Panc1 (cell line): ENCODE data around the gene SIPA1L2. TPM values are rescaled to one million over a fixed set of nuclear protein-coding genes. Genes with fewer than 3 reads are reported as not detected.

Experiments used
- ATAC-seq: fragments of 200-7000 bp; cut with Tn5 transposase; 2 replicates; pipeline ENCODE4 v1.9.1; 2020; ENCODE audit warnings: mild to moderate bottlenecking, moderate library complexity
- BruUV-seq: library from RNA; stranded (reverse); fragments of 400-500 nt; replicated peaks from 2 replicates; lab custom pipeline; 2021; lab: Mats Ljungman, UMichigan
- CTCF ChIA-PET: fragments of 300-600 bp; sonication (Branson Sonifier 250); formaldehyde crosslinking; loops from one replicate; lab custom pipeline; 2022; ENCODE audit warnings: antibody characterized with exemption; lab: Charles Lee
- POLR2A ChIA-PET: fragments of 300-600 bp; sonication (Branson Sonifier 250); formaldehyde crosslinking; loops from one replicate; lab custom pipeline; 2022; ENCODE audit warnings: antibody characterized with exemption; lab: Charles Lee
- DNase-seq: peaks from one replicate; pipeline ENCODE4 v3.0.0-alpha.2; 2010; ENCODE audit warnings: low read depth, low spot score
- H3K27ac ChIP-seq: 2 replicates; pipeline ENCODE4 v1.5.1; 2011; ENCODE audit warnings: mild to moderate bottlenecking, low read length, inconsistent platforms
- H3K27me3 ChIP-seq: fragments of 200-500 bp; sonication (Bioruptor generic); 2 replicates; pipeline ENCODE4 v1.6.0; 2014; ENCODE audit warnings: low read length, inconsistent platforms; ENCODE audit not compliant: control insufficient read depth, insufficient read depth
- H3K36me3 ChIP-seq: fragments of 200-500 bp; sonication (Bioruptor generic); 2 replicates; pipeline ENCODE4 v1.5.1; 2014; ENCODE audit warnings: inconsistent platforms, mild to moderate bottlenecking, low read length, moderate library complexity; ENCODE audit not compliant: control insufficient read depth, insufficient read depth
- H3K4me1 ChIP-seq: 2 replicates; pipeline ENCODE4 v1.5.1; 2011; ENCODE audit warnings: inconsistent platforms, mild to moderate bottlenecking, low read length, moderate library complexity; ENCODE audit not compliant: control insufficient read depth, insufficient read depth
- H3K4me3 ChIP-seq, 2 experiments: 2 replicates each; pipeline ENCODE4 v1.5.1; 2011 to 2012; ENCODE audit warnings: low read depth in 2 of 2, low read length in 2 of 2, mild to moderate bottlenecking in 2 of 2, inconsistent platforms in 1 of 2, moderate library complexity in 1 of 2
- H3K9me3 ChIP-seq: fragments of 200-500 bp; sonication (Bioruptor generic); 2 replicates; pipeline ENCODE4 v1.5.1; 2014; ENCODE audit warnings: low read depth, mild to moderate bottlenecking, inconsistent platforms, low read length, moderate library complexity; ENCODE audit not compliant: control insufficient read depth, insufficient read depth
- POLR2AphosphoS5 ChIP-seq: IDR thresholded peaks from 2 replicates; pipeline ENCODE4 v1.6.1; 2012; ENCODE audit warnings: mild to moderate bottlenecking, low read depth, low read length, moderate library complexity
- REST ChIP-seq, 2 experiments: IDR thresholded peaks; 2 replicates each; pipeline ENCODE4 v1.6.1; 2011 to 2012; ENCODE audit warnings: low read depth in 2 of 2, control low read depth in 1 of 2, low read length in 1 of 2, mild to moderate bottlenecking in 1 of 2, moderate library complexity in 1 of 2; ENCODE audit not compliant: insufficient read depth in 1 of 2
- SIN3A ChIP-seq: IDR thresholded peaks from 2 replicates; pipeline ENCODE4 v1.6.1; 2012; ENCODE audit warnings: low read depth, mild to moderate bottlenecking, low read length, moderate library complexity, borderline replicate concordance; ENCODE audit not compliant: insufficient read depth
- TCF7L2 ChIP-seq: IDR thresholded peaks from 2 replicates; pipeline ENCODE4 v1.6.1; 2011; ENCODE audit warnings: mild to moderate bottlenecking, low read depth, low read length, inconsistent platforms
- in situ Hi-C: cut with HindIII; loops from 2 replicates; pipeline ENCODE4 v1.10.0; 2016; ENCODE audit warnings: low sequenced_read_pairs, low pct_unique_long_range_greater_than_20kb
- intact Hi-C: fragments of 100-400 bp; cut with micrococcal nuclease; formaldehyde crosslinking; loops from one replicate; pipeline ENCODE4 v1.10.0; 2022; ENCODE audit not compliant: unreplicated experiment
- total RNA-seq: library from RNA; stranded (reverse); gene quantifications from one replicate; pipeline ENCODE4 v1.2.1, GENCODE V29; 2021; ENCODE audit not compliant: unreplicated experiment
- TF ChIP-seq, protein P1 (sequence below): fragments of 450-650 bp; IDR thresholded peaks from 2 replicates; pipeline ENCODE4 v1.5.1; 2017; ENCODE audit warnings: mild to moderate bottlenecking

SIPA1L2 gene
- total RNA-seq, 1 experiment from 2014 or later: 5.2 TPM

- H3K4me1 ChIP-seq: no peaks in the 10 kb centered on the region
These were observed 37.8 kb upstream of the SIPA1L2 start for GRCh38 chr1:232667778-232668165.

DNA sequence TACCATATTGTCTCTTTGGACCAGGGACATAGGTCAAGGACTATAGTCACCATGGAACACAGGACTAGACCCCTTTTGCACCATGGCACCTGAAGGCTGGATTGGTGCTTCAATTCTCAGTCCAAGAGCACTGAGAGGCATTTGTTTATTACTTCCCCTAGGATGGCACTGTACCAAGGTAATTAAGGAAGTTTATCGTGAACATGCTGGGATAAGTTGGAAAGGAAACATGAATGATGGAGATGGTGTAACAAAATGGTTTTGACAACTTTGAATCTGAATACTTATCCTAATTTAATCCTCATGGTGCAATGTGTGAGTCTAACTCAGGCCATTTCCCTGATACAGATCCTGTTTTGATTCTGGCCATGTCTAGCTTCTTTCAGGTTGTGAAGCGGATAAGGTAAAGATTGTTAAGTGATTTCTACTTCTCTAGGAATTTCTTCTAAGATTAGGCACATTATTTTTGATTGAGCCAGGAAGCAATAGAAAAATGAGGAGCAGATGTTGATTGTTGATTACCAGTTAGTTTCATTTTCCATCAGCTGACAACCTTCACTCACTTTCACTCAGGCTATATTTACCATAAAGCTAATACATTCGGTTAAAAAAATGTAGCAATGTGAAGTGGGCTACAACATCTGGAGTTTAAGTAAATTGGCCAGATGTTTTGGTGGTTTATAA, 37.3 kb upstream of the SIPA1L2 start:
- Histone ChIP-seq H3K4me3 (no peak overlapping the region), H3K27me3 (no peaks in the 10 kb centered on the region), H3K27ac (no peak overlapping the region), H3K9me3 (no peaks in the 10 kb centered on the region), H3K4me1 (no peaks in the 10 kb centered on the region), H3K36me3 (no peaks in the 10 kb centered on the region)
- ChIA-PET POLR2A (no interaction called here), CTCF (no interaction called here)
- in situ Hi-C loops: no loop called here
- no TSS peak for BruUV-seq
- no peak for TF ChIP-seq POLR2AphosphoS5
- TF ChIP-seq, protein P1, sequence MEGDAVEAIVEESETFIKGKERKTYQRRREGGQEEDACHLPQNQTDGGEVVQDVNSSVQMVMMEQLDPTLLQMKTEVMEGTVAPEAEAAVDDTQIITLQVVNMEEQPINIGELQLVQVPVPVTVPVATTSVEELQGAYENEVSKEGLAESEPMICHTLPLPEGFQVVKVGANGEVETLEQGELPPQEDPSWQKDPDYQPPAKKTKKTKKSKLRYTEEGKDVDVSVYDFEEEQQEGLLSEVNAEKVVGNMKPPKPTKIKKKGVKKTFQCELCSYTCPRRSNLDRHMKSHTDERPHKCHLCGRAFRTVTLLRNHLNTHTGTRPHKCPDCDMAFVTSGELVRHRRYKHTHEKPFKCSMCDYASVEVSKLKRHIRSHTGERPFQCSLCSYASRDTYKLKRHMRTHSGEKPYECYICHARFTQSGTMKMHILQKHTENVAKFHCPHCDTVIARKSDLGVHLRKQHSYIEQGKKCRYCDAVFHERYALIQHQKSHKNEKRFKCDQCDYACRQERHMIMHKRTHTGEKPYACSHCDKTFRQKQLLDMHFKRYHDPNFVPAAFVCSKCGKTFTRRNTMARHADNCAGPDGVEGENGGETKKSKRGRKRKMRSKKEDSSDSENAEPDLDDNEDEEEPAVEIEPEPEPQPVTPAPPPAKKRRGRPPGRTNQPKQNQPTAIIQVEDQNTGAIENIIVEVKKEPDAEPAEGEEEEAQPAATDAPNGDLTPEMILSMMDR: no peak
- no peak for TF ChIP-seq REST (IDR thresholded peaks at IDR 0.05; ENCODE audit: insufficient read depth in 1 of 2, low read depth in 2 of 2, low read length in 1 of 2)
- TF ChIP-seq TCF7L2: no peak
- no peak for TF ChIP-seq SIN3A
- DNase-seq (no peak), ATAC-seq (no peak)
- intact Hi-C loops: no loop called here

More at GRCh38 chr1:232667778-232668165, 37.8 kb upstream of the SIPA1L2 start:
- in situ Hi-C loops: no loop called here
- ChIA-PET CTCF (no interaction called here), POLR2A (no interaction called here)
- Histone ChIP-seq H3K36me3 (no peaks in the 10 kb centered on the region), H3K4me3 (no peak overlapping the region), H3K9me3 (no peaks in the 10 kb centered on the region), H3K27me3 (no peaks in the 10 kb centered on the region), H3K27ac (no peak overlapping the region)
- ATAC-seq (no peak), DNase-seq (no peak)
- TF ChIP-seq TCF7L2: no peak
- TF ChIP-seq POLR2AphosphoS5: no peak
- TF ChIP-seq, protein P1: no peak
- no peak for TF ChIP-seq REST (IDR thresholded peaks at IDR 0.05; ENCODE audit: insufficient read depth in 1 of 2, low read depth in 2 of 2, low read length in 1 of 2)
- no peak for TF ChIP-seq SIN3A
- no TSS peak for BruUV-seq
- intact Hi-C loops: no loop called here
